ENCODE data around the gene DNASE1L3.

GRCh38 chr3:58222161-58222724 lies 11.5 kb upstream of the DNASE1L3 start:
- no peak for TF ChIP-seq BRF2 (CRISPR knock-in tag; IDR thresholded peaks at IDR 0.05)
- no peak for TF ChIP-seq ZNF124 (CRISPR knock-in tag; IDR thresholded peaks at IDR 0.05)
- no peak for TF ChIP-seq USF2 (IDR thresholded peaks at IDR 0.05; ENCODE audit: low read depth, low read length)
- TF ChIP-seq USF2 (CRISPR knock-in tag; IDR thresholded peaks at IDR 0.05; ENCODE audit: borderline replicate concordance), result no peak
- TF ChIP-seq, protein P1, sequence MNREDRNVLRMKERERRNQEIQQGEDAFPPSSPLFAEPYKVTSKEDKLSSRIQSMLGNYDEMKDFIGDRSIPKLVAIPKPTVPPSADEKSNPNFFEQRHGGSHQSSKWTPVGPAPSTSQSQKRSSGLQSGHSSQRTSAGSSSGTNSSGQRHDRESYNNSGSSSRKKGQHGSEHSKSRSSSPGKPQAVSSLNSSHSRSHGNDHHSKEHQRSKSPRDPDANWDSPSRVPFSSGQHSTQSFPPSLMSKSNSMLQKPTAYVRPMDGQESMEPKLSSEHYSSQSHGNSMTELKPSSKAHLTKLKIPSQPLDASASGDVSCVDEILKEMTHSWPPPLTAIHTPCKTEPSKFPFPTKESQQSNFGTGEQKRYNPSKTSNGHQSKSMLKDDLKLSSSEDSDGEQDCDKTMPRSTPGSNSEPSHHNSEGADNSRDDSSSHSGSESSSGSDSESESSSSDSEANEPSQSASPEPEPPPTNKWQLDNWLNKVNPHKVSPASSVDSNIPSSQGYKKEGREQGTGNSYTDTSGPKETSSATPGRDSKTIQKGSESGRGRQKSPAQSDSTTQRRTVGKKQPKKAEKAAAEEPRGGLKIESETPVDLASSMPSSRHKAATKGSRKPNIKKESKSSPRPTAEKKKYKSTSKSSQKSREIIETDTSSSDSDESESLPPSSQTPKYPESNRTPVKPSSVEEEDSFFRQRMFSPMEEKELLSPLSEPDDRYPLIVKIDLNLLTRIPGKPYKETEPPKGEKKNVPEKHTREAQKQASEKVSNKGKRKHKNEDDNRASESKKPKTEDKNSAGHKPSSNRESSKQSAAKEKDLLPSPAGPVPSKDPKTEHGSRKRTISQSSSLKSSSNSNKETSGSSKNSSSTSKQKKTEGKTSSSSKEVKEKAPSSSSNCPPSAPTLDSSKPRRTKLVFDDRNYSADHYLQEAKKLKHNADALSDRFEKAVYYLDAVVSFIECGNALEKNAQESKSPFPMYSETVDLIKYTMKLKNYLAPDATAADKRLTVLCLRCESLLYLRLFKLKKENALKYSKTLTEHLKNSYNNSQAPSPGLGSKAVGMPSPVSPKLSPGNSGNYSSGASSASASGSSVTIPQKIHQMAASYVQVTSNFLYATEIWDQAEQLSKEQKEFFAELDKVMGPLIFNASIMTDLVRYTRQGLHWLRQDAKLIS (CRISPR knock-in tag; IDR thresholded peaks at IDR 0.05), result no peak
- no peak; the same call in 1 of the 2 replicates for TF ChIP-seq RXRA (CRISPR knock-in tag; IDR thresholded peaks at IDR 0.05)
- no peak for TF ChIP-seq CBX2 (IDR thresholded peaks at IDR 0.05; ENCODE audit: low read depth, low read length)
- TF ChIP-seq CBX2 (CRISPR knock-in tag; IDR thresholded peaks at IDR 0.05; ENCODE audit: low read depth), result no peak
- TF ChIP-seq, protein P2, sequence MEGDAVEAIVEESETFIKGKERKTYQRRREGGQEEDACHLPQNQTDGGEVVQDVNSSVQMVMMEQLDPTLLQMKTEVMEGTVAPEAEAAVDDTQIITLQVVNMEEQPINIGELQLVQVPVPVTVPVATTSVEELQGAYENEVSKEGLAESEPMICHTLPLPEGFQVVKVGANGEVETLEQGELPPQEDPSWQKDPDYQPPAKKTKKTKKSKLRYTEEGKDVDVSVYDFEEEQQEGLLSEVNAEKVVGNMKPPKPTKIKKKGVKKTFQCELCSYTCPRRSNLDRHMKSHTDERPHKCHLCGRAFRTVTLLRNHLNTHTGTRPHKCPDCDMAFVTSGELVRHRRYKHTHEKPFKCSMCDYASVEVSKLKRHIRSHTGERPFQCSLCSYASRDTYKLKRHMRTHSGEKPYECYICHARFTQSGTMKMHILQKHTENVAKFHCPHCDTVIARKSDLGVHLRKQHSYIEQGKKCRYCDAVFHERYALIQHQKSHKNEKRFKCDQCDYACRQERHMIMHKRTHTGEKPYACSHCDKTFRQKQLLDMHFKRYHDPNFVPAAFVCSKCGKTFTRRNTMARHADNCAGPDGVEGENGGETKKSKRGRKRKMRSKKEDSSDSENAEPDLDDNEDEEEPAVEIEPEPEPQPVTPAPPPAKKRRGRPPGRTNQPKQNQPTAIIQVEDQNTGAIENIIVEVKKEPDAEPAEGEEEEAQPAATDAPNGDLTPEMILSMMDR (CRISPR knock-in tag; IDR thresholded peaks at IDR 0.05), result no peak
- TF ChIP-seq ONECUT2 (CRISPR knock-in tag; IDR thresholded peaks at IDR 0.05), result no peak
- TF ChIP-seq ZNF768 (CRISPR knock-in tag; IDR thresholded peaks at IDR 0.05), result no peak
